Heart right ventricle (tissue), 16 donors: Measurements from ENCODE around the gene IRX4. TPM values are rescaled to one million over a fixed set of nuclear protein-coding genes. Genes with fewer than 3 reads are reported as not detected.

Experiments
- ATAC-seq, 8 donors: fragments of 200-7000 bp; cut with Tn5 transposase; one replicate each; pipeline ENCODE4 v1.9.1; 2020; ENCODE audit warnings: mild to moderate bottlenecking in 8 of 8, moderate library complexity in 8 of 8, moderate number of reproducible peaks in 1 of 8
- DNase-seq, 2 donors: peaks; one replicate each; pipeline ENCODE4 v3.0.0-alpha.2; 2020
- H3K27ac ChIP-seq, 10 donors: fragments of 200-600 bp; sonication (generic) in 2 of 10; one replicate each; pipeline versions ENCODE4 v1.5.0 to v1.8.0; 2020 to 2022; ENCODE audit warnings: mild to moderate bottlenecking in 3 of 10
- H3K27me3 ChIP-seq, 7 donors: fragments of 200-600 bp; one replicate each; pipeline ENCODE4 v1.8.0; 2021 to 2022; ENCODE audit warnings: mild to moderate bottlenecking in 2 of 7
- H3K36me3 ChIP-seq, 9 donors: fragments of 200-600 bp; sonication (generic) in 1 of 9; one replicate each; pipeline versions ENCODE4 v1.5.0 to v1.8.0; 2020 to 2022; ENCODE audit warnings: mild to moderate bottlenecking in 2 of 9
- H3K4me1 ChIP-seq, 9 donors: fragments of 200-600 bp; sonication (generic) in 1 of 9; one replicate each; pipeline versions ENCODE4 v1.5.0 to v1.8.0; 2020 to 2022; ENCODE audit warnings: mild to moderate bottlenecking in 4 of 9
- H3K4me3 ChIP-seq, 10 donors: fragments of 200-600 bp; sonication (generic) in 2 of 10; one replicate each; pipeline versions ENCODE4 v1.5.0 to v1.8.0; 2020 to 2022; ENCODE audit warnings: mild to moderate bottlenecking in 7 of 10, moderate library complexity in 2 of 10
- H3K9me3 ChIP-seq, 11 donors: fragments of 200-600 bp in 10 of 11; sonication (generic) in 2 of 11; one replicate each; pipeline versions ENCODE4 v1.5.0 to v1.8.0; 2013 to 2022; ENCODE audit warnings: mild to moderate bottlenecking in 2 of 11, control low read depth in 1 of 11, moderate library complexity in 1 of 11
- CTCF ChIP-seq, 9 donors: fragments of 200-600 bp; sonication (generic) in 2 of 9; IDR thresholded peaks; one replicate each; pipeline versions ENCODE4 v1.5.0 to v1.8.0; 2021 to 2022; ENCODE audit warnings: antibody characterized with exemption in 9 of 9, mild to moderate bottlenecking in 5 of 9, moderate library complexity in 1 of 9
- WGBS, 2 donors: extraction: QIAGEN DNeasy Blood & Tissue Kit; methylation state at CpG; one replicate each; pipeline ENCODE4 v1.1.7; 2013; ENCODE audit warnings: inconsistent platforms in 1 of 2; 5-methylcytosine and 5-hydroxymethylcytosine counted together
- intact Hi-C, 10 donors: fragments of 100-400 bp; cut with DNase I; formaldehyde crosslinking; loops; one replicate each; pipeline versions ENCODE4 v1.11.1 to v1.14.2; 2022
- polyA plus RNA-seq, 2 donors: library from polyadenylated mRNA; stranded (reverse); fragments of 200-250 nt; gene quantifications; one replicate each; pipeline ENCODE4 v1.2.3, GENCODE V29; 2013
- total RNA-seq, 10 donors: library from RNA; stranded (reverse); fragmentation: NEBNext Ultra II Directional in 3 of 10; extraction: Animal tissue kit (Norgen Biotek cat#: 25700) in 3 of 10; gene quantifications; one replicate each; pipeline versions ENCODE4 v1.2.1 to v1.2.4, GENCODE V29; 2021 to 2023
- donor health status: Arrhythmogenic right ventricular cardiomyopathy.
- donor health status: ischemic (EF 13 %, LVEDD 7.1; RV severe dilation, severe dysfunction).
- donor health status: healthy with polysubstance abuse.
- donor health status: DM: no; HTN: yes; CAD: no.
- donor health status: DM: no; HTN: no; CAD: no.
- donor health status: ischemic (EF 25% LVEDD 6.9; RV normal size, moderate dysfunction).
- donor health status: ischemic (EF 25% LVEDD 5.7; RV mildly dilated, moderate dysfunction).
- donor health status: healthy.
- donor health status: DM: yes; HTN: yes; CAD: no.
- donor health status: Ischemic cardiomyopathy.
- donor health status: ischemic (EF 35%, LVEDD 5.7; RV mildly dilated, moderate dysfunction).
- donor health status: nonischemic (EF 11% LVEDD 7.7; RV severe dilation, severe dysfunction).
- donor health status: DM: yes; HTN: yes; CAD: no.
- donor health status: PGD.
- donor health status: ischemic (EF 29% LVEDD 5.4; RV normal size, mild dysfunction).
- donor health status: nonischemic (EF 23%, LVEDD 6.1; RV moderate dilation, normal function).

The IRX4 gene
- total and polyA plus RNA-seq, 12 donors = 6.1 to 19.1 (median 11.2) TPM

DNA sequence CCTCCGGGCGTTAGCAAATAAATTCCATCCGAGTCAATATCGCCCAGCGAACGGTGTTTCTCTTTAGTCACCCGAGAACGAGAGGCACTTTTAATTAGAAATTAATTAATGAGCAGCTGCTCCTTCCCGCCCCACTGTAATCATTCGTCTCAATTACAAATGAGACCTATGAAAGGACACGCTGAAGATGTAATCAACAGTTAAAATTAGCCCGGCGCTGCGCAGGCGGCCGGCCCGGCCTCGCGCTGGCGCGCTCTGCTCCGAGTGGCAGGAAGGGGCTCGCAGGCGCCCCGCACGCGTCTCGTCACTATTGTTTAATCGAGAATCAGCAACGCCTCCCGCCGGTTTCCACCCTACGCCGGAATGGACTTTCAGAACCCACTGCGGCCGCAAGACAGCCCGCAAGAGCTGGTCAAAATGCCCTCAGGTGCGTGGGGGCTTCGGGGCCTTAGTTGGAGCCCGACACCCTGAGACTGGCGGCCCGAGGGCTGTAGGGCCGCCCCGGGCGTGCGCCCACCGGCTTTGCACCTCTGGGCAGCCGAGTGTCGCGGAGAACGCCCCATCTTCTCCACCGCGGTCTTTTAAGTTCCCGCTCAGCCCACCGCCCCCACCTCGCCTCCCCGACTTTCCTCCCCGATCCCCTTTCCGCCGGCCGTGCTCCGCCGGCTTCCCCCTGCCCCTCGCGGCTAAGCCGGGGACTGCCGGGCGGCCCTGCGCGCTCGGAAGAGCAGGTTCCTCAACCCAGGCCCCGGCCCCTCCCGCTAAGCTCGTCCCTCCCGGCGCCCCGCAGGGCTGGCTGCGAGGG, 597 bp upstream of the IRX4 start:
- ATAC-seq (peak; percentile 32 to 70 (median 64)), DNase-seq (peak in 1 of 2 donors; percentile 38)
- intact Hi-C loops = loop anchor here in 4 of 10 donors (2.0 to 10.0 kb wide), 3 partner anchors 23 to 81 kb away; partner anchors contain the start of gene NDUFS6 (in 4 of the 4)
- Histone ChIP-seq H3K36me3 (no peaks in the 10 kb centered on the region), H3K4me1 (peaks cover 0 to 33% (median 25%) of the 10 kb centered on the region in 9 donors), H3K27ac (peak overlapping the region in 8 of 10 donors; percentile 35 to 75 (median 52)), H3K4me3 (peak overlapping the region; percentile 21 to 59 (median 45)), H3K9me3 (no peaks in the 10 kb centered on the region), H3K27me3 (peaks cover 7 to 98% (median 96%) of the 10 kb centered on the region in 7 donors)
- WGBS, 2 donors = 1% methylated on average over 64 to 78 of the region's 78 CpGs
- TF ChIP-seq CTCF (IDR thresholded peaks at IDR 0.05) = peak in 5 of 9 donors; percentile 19 to 42 (median 28)

GRCh38 chr5:1881731-1882336, 891 bp downstream of the IRX4 start:
- no peak for DNase-seq
- intact Hi-C loops = loop anchor here in 4 of 10 donors (2.0 to 10.0 kb wide), 3 partner anchors 21 to 80 kb away; partner anchors contain the start of gene NDUFS6 (in 4 of the 4)
- no peaks in the 10 kb centered on the region for H3K9me3 ChIP-seq
- peaks cover 0 to 7% (median 0%) of the 10 kb centered on the region in 9 donors for H3K36me3 ChIP-seq
- ATAC-seq = no peak
- H3K4me1 ChIP-seq = peaks cover 0 to 33% (median 25%) of the 10 kb centered on the region in 9 donors
- TF ChIP-seq CTCF (IDR thresholded peaks at IDR 0.05) = no peak
- no peak overlapping the region for H3K27ac ChIP-seq
- 34 to 50% methylated on average over 51 to 59 of the region's 59 CpGs for WGBS, 2 donors
- H3K27me3 ChIP-seq = peaks cover 8 to 98% (median 96%) of the 10 kb centered on the region in 7 donors
- peak overlapping the region in 7 of 10 donors; percentile 34 to 59 (median 51) for H3K4me3 ChIP-seq

- TF ChIP-seq CTCF (IDR thresholded peaks at IDR 0.05) = no peak
- peaks cover 0 to 39% (median 25%) of the 10 kb centered on the region in 9 donors for H3K4me1 ChIP-seq
- ATAC-seq (no peak), DNase-seq (no peak)
- peaks cover 15 to 98% (median 96%) of the 10 kb centered on the region in 7 donors for H3K27me3 ChIP-seq
- intact Hi-C loops = loop anchor here in 4 of 10 donors (5.0 to 10.0 kb wide), 2 partner anchors 76 to 79 kb away; partner anchors contain the start of gene NDUFS6 (in 4 of the 4)
- WGBS, 2 donors = 28 to 49% methylated on average over 10 of the region's 10 CpGs
- H3K27ac ChIP-seq = no peak overlapping the region
- H3K4me3 ChIP-seq = no peak overlapping the region
- H3K9me3 ChIP-seq = no peaks in the 10 kb centered on the region
- H3K36me3 ChIP-seq = peaks cover 0 to 7% (median 0%) of the 10 kb centered on the region in 9 donors
These were observed 1.6 kb downstream of the IRX4 start for GRCh38 chr5:1881098-1881572.
